ENCODE measurements around the gene FMNL3.

Gene FMNL3

DNA sequence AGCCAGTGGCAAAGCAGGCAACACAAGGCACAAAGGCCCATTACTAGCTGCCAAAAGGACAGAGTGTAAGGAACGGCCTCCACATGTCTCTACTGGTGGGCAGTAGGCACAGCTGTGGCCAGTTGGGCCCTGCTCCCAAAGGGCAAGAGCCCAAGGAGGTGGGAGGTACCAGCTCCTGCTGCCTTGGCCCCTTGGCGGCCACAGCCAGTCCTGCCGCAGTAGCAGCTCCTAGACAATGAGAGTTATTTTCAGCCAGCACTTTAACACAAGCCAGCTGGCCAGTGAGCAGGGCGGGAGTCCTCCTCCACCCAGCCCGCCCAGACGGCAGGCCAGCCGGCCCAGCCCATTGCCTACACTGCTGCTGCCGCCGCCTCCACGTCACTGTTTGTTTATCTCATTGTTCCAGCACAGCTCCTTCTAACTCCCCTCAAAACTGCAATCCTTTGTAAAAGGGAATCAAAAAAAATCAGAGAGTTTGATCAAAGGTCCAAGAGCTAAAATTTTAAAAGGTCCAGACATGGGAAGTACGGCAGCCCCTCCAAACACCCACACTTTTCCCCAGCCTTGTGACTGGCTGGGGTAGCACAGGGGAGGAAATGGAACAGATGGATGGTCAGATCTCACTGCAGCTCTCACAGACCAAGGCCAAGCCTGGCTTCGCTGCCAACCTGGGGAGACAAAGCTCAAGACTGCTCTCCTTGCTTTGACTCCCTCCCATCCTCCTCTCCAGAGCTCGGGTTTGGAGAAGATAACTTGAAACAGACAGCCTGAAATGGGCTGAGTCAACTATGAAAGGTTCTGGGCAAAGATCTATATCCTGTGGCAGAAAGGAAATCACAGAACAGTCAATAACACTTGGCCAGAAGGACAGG is 33.5 kb downstream of the FMNL3 start:
- peak; percentile 33 for DNase-seq

GRCh38 chr12:49672301-49673217 is 34.6 kb downstream of the FMNL3 start:
- no peak for DNase-seq

DNA sequence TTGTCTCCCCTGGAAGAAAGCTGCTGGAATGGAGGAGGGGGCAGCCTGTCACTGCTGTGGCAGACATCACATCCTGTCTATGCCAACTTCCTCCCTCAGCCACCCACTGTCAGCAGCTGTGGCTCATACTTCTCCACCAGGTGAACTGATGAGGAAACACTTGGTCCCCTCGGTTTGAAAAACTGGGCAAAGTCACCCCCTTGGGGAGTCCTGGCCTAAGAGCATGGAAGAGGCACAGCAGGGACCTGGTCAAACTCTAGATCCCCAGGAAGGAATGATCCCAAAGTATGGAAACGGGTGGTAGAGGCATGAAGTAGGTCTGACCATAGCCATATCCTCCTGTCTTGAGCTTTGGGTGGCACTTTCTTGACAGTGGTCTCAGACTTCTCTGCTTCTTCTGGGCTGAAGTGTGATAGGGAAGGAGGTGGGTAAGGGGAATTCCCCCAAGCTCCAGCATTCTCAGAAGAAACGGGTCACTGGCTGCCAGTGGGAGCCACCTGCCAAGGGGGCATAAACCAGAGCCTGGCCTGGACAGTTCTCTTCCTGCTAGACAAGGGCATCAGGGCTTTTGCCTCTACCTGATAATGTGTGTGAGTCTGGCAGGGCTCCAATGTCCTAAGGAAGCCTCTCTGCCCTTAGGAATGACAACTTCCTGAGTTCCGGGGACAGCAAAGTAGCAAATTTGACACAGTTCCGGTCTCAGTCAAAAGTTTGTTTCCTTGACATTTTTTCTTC is 36.0 kb downstream of the FMNL3 start:
- DNase-seq: peak; percentile 67

GRCh38 chr12:49669796-49670195 is 37.4 kb downstream of the FMNL3 start:
- DNase-seq: no peak

DNA sequence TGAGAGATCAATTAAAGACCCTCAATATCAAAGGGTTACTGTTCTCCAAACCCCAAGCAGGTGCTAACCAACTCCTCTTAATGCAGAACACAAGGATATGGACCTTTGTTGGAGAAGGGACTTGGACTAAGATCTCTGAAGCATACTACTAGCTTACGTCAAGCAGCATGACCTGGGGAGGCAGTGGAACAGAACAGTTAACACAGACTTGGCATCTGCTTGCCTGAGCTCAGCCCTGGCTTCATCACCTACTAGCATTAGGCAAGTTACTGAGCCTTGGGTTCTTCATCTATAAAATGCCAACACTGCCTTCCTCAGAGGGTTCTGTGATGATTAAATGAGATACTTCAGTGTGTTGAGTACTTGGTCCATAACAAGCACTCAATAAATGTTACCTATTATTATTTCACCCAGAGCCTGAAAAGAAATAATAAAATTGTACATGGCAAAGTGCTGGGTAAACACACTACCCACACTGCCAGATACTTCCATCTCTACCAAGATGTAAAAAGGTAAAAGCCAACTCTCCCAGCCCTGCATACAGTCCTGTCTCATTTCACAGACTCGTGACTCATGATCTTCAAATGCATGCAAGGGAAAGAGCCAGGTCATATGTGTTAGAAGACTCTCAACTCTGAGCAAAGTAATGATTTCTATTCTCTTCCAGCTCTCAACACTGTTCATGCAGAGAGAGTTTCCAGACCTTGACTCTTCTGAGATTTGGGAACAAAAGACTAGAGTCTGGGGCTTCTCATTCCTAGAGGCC is 39.7 kb downstream of the FMNL3 start:
- peak; percentile 53 for DNase-seq

GRCh38 chr12:49666176-49666575 is 41.0 kb downstream of the FMNL3 start:
- no peak for DNase-seq

DNA sequence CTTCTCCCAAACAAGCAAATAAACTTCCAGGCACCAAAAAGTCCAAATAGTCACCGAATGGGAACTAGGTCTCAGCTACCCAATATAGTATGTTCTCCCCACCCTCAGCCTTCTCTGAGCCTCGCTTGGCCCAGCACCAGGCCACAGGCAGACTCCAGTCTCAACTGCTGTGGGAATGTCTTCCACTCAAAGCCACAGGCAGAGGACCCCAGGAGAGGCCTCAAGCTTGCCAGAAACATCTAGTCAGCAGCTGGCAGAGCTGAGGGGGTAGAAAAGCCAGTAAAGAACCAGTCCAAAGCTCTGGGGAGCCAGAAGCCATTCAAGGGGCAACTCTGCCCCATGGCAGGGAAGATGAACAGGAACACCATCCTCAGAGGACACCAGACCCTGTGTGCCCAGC is 41.8 kb downstream of the FMNL3 start:
- DNase-seq: no peak

DNA sequence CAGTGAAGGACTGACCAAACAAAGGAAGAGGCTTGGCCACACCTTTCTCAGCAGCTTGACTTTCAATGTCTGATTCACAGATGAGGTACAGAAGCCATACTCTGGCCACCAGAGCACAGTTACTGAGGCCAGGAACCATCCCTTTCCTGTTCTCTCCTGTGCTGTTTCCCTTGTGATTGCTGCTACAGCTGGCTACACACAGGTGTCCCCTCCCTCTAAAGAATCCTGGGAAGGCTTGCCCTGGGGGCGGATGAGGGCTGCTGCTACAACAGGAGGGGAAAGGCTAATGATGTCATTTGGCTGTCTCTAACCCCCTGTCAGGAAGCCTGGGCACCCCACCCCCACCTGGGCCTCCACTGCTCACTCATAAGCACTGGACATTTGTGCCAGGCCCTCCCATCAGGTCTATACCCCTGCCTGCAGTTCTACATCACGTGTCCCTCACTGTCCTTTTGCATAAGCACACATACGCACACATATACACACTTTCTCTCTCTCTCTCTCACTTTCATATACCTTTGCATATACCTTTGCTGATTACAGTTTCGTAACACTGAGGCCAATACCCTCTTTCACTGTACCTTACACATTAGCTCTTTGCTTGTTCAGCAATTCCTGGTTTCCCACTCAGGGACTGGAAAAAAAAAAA is 42.5 kb downstream of the FMNL3 start:
- DNase-seq: no peak

GRCh38 chr12:49664167-49664566 is 43.0 kb downstream of the FMNL3 start:
- no peak for DNase-seq

DNA sequence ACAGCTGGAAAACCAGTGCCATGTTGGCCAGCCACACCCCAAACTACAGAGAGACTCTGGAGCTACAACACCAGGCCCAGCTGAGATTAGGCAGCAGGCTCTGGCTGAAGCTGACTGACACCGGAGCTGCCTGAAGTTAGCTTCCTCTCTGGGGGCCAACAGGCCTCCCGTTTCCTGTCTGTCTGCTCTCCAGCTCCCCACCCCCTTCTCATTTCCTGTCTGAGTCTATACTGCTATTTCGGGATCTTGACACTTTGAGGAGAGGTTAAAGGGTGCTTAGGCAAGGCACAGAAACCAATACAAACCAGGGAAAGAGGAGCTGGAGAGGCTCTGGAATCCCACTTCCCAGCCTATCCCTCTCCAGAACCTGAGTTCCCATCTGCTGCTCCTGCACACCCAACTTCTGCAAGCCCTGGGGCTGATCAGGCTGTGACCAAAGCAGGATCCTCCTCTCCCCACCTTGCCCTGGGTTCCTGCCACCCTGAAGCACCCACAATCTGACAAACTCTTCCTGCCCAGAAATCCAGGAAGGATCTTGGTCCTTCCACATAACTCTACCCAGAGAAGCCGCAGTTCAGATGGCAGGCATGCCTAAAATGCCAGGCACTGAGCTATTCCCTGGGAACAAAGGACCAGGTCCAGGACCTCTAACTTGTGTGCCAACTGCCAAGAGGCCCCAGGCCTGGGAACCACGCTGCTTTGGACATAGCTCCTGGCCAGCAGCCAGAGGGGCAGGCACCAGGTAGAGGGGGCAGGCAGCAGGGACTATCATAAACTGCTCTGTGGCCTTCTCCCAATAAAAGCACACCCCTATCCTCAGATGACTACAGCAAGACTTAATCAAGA is 44.0 kb downstream of the FMNL3 start:
- DNase-seq: peak; percentile 91

GRCh38 chr12:49661746-49662145 is 45.5 kb downstream of the FMNL3 start:
- DNase-seq: no peak

- peak; percentile 70 for DNase-seq
These were observed 46.0 kb downstream of the FMNL3 start for GRCh38 chr12:49661191-49661590.

DNA sequence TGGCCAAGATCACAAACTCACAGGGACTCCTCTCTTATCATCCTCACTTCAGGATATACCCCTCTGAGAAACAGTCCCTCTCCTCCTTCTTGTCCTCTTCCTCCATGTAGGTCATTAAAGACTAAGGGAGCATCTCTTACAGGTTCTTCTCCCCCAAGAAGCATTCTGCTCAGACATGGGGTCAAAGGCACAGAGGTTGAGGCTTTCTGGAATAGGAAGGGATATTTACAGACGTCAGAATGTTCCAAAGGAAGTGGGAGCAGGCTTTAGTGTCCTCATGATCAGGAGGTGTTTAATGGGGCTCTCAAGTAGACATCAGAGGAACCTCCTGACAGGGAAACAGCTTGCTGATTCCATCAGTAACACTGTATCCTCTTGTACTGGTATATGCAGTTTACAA is 47.5 kb downstream of the FMNL3 start:
- DNase-seq: no peak

DNA sequence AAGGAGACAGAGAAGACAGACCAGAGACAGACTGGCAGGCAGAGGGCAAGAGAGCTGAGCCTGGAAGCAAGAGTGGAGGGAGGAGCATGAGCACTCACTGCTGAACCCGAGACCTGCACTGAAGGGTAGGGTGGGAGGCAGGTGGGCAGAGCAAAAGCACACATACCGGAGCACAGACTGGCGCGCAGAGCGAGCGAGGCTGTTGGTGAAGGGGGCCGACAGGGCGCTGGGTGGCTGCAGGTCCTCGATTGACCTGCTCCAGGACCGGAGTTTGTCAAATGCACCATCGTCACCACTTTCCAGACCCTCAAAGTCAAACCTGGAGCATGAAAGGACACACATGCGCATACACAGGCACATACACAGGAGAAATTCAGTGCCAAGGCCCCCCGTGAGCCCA is 48.9 kb downstream of the FMNL3 start:
- DNase-seq: no peak

GRCh38 chr12:49655595-49656236 is 51.5 kb downstream of the FMNL3 start:
- no peak for DNase-seq

DNA sequence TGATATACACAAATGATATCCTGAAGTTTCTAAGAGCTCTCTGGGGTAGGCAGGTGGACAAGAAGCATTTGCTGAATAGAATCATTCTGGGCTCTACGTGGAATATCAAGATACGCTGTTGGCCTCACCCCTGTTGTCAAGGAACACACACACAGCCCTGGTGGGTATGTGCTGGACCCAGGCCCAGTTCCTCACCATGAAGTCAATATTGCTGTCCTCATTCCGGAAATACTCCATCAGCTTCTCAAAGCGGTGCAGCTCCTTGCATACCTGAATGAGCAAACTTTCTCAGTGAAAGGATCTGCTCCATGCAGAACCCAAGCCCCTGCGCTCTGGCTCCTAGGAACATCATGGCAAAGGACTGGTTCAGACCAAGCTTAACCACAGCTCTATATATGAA is 52.5 kb downstream of the FMNL3 start:
- DNase-seq: no peak

DNA sequence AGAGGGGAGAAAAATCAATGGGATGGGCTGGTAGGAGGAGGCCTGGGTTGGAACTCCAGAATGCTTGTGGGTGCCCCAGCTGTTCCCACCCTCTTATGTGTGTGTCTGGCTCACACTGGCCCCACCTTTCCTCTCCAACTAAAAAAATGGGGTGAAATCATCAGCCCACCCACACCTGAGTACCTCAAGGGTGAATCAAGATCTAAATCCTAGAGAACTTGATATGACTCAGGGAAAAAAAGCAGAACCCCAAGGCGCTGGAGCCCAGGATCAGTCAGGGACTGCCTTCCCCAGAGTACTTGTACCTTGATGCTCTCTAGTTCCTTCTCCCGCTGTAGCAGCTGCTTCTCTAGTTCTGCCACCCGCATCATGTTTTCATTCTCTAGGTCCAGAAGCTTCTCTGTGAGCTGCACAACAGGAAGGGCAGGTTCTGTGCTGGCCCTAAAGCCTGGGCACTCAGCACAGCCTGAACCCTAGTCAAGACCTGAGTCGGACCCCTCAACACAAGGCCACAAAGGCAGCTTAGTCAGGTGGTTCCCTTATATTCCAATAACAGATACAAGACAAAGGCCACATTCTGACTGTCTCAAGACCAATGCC is 54.2 kb downstream of the FMNL3 start:
- no peak for DNase-seq

DNA sequence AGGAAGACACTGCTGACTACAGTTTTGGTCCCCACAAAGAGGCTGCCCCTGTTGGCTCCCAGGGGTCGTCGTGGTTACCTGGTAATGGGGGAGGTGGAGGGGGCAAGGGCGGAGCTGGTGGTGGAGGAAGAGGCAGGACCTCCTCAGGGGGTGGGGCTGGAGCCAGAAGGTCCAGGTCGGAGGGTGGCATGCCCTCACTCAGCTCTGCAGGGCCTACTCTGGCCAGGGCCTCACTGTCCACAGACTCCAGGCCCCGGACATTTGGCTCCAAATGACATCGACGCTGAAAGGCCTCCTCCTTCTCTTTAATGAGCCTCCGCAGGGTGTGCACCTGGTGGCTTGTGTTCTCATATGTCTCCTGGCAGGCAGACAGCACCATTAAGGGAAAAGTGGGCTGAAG is 55.4 kb downstream of the FMNL3 start:
- no peak for DNase-seq

DNA sequence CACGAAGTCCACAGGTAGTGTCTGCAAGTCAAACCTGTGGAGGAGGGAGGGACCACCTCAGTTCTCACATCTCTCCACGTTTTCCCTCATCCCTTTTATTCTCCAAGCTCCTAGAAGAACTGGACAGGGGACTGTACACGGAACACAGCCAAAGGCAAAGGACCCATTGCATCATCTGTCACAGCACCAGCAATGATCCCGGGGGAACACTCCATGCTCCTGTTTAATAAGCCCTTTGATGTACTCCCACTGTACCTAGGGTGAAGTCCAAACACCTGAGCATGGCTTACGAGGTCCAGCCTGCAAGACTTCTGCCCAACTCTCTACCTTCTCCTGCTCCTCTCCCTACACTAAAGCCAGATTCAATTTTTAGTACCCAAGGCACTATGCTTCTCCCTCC is 57.3 kb downstream of the FMNL3 start:
- no peak for DNase-seq

DNA sequence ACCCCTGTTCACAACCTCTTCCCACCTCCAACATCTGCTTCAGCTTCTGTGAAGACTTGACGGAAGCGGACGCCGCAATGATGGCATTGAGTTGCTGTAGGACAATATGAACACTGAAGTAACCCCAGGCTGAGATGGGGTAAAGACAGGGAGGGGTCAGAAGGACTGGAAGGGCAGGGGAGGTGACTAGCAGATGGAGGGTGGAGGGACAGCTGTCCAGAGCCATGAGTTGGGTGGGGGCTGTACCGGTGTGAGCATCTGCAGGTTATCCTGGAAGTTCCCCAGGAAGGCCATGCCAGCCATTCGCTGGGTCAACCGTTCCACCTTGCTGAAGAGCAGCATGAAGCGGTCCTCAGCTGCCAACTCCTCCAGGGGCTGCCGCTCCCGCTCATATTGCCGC is 57.8 kb downstream of the FMNL3 start:
- no peak for DNase-seq

Measured in activated CD4-positive, alpha-beta T cell treated with anti-CD3 and anti-CD28 coated beads, Interleukin-2, amount 50 U/mL, for 16 hours (primary cell).